Endothelial cell of umbilical vein (primary cell): ENCODE data around the gene ANAPC2. TPM values are rescaled to one million over a fixed set of nuclear protein-coding genes. Genes with fewer than 3 reads are reported as not detected.

Source experiments
- BruUV-seq: library from RNA; stranded (reverse); fragments of 400-500 nt; replicated peaks from 2 replicates; lab custom pipeline; 2021; lab: Mats Ljungman, UMichigan
- CTCF ChIA-PET: fragments of 300-600, 350-600 bp; sonication (Branson Sonifier 250); formaldehyde crosslinking; loops from one replicate; lab custom pipeline; 2021; ENCODE audit warnings: antibody characterized with exemption, inconsistent platforms; lab: Charles Lee
- POLR2A ChIA-PET: fragments of 300-600, 350-600 bp; sonication (Branson Sonifier 250); formaldehyde crosslinking; loops from one replicate; lab custom pipeline; 2021; ENCODE audit warnings: antibody characterized with exemption, inconsistent platforms; lab: Charles Lee
- DNase-seq: peaks from one replicate; pipeline ENCODE4 v3.0.0-alpha.2; 2011; ENCODE audit warnings: low read depth, low spot score
- FAIRE-seq: peaks from 2 replicates; lab custom pipeline; 2011; peaks lifted over from hg19 to GRCh38; lab: Jason Lieb, UNC
- H2AFZ ChIP-seq: 2 replicates; pipeline ENCODE4 v1.6.0; 2012; ENCODE audit warnings: low read depth, low read length, control low read depth, inconsistent platforms
- H3K27ac ChIP-seq: 2 replicates; pipeline ENCODE4 v1.5.1; 2011; ENCODE audit warnings: low read depth, mild to moderate bottlenecking, control low read depth, low read length, moderate library complexity; ENCODE audit not compliant: insufficient read depth
- H3K27me3 ChIP-seq, 2 experiments: 2 replicates each; pipeline versions ENCODE4 v1.6.0 to v1.6.1; 2011; ENCODE audit warnings: low read length in 2 of 2, mixed read lengths in 1 of 2; ENCODE audit not compliant: control insufficient read depth in 2 of 2, insufficient read depth in 2 of 2
- H3K36me3 ChIP-seq, 2 experiments: 2 replicates in 1 of 2; 3 replicates in 1 of 2; pipeline ENCODE4 v1.5.1; 2011; ENCODE audit warnings: low read length in 2 of 2, mild to moderate bottlenecking in 1 of 2, moderate library complexity in 1 of 2; ENCODE audit not compliant: control insufficient read depth in 2 of 2, insufficient read depth in 2 of 2; ENCODE audit errors: extremely low read depth in 1 of 2
- H3K4me1 ChIP-seq: 3 replicates; pipeline ENCODE4 v1.5.1; 2011; ENCODE audit warnings: mild to moderate bottlenecking, low read length; ENCODE audit not compliant: control insufficient read depth, insufficient read depth; ENCODE audit errors: extremely low read depth
- H3K4me2 ChIP-seq: 2 replicates; pipeline ENCODE4 v1.6.1; 2011; ENCODE audit warnings: low read length, control low read depth, mixed read lengths; ENCODE audit not compliant: insufficient read depth
- H3K4me3 ChIP-seq, 3 experiments: fragments of 200-600 bp in 1 of 3; sonication (generic), shearing (Covaris generic) in 1 of 3; replicated peaks in 1 of 3; 2 replicates each; pipeline ENCODE4 v1.5.1; 2011 to 2016; ENCODE audit warnings: control low read depth in 3 of 3, low read length in 3 of 3, mild to moderate bottlenecking in 2 of 3, inconsistent platforms in 1 of 3, low read depth in 1 of 3, moderate library complexity in 1 of 3; ENCODE audit not compliant: insufficient read depth in 1 of 3
- H3K79me2 ChIP-seq: 2 replicates; pipeline ENCODE4 v1.6.0; 2012; ENCODE audit warnings: low read length, inconsistent platforms; ENCODE audit not compliant: control insufficient read depth, insufficient read depth
- H3K9ac ChIP-seq: replicated peaks from 2 replicates; pipeline ENCODE3; 2011; ENCODE audit warnings: low read length, control low read depth; ENCODE audit not compliant: insufficient read depth; ENCODE audit errors: extremely low read depth
- H3K9me1 ChIP-seq: replicated peaks from 3 replicates; pipeline ENCODE4 v1.6.0; 2011; ENCODE audit warnings: mild to moderate bottlenecking, low read length; ENCODE audit not compliant: control insufficient read depth, insufficient read depth; ENCODE audit errors: extremely low read depth
- H3K9me3 ChIP-seq: replicated peaks from 2 replicates; pipeline ENCODE4 v1.5.1; 2012; ENCODE audit warnings: low read length, inconsistent platforms; ENCODE audit not compliant: control insufficient read depth, insufficient read depth
- H4K20me1 ChIP-seq: replicated peaks from 2 replicates; pipeline ENCODE3; 2011; ENCODE audit warnings: mild to moderate bottlenecking, low read length; ENCODE audit not compliant: control insufficient read depth, insufficient read depth; ENCODE audit errors: extremely low read depth
- EZH2 ChIP-seq: IDR thresholded peaks from 2 replicates; pipeline ENCODE4 v1.6.1; 2012; ENCODE audit warnings: borderline replicate concordance, low read depth, mild to moderate bottlenecking, moderate library complexity, low read length, inconsistent platforms; ENCODE audit not compliant: severe bottlenecking
- GATA2 ChIP-seq: IDR thresholded peaks from 2 replicates; pipeline ENCODE4 v1.7.0; 2011; ENCODE audit warnings: low read depth, mild to moderate bottlenecking, moderate library complexity, mixed read lengths, low read length; ENCODE audit not compliant: insufficient read length, insufficient read depth
- JUN ChIP-seq: IDR thresholded peaks from 2 replicates; pipeline ENCODE4 v1.6.1; 2011; ENCODE audit warnings: borderline replicate concordance, low read depth; ENCODE audit not compliant: insufficient read length, insufficient read depth
- POLR2A ChIP-seq: IDR thresholded peaks from 2 replicates; pipeline ENCODE4 v1.6.1; 2012; ENCODE audit warnings: low read depth, mild to moderate bottlenecking, control low read depth, low read length
- POLR2AphosphoS5 ChIP-seq: IDR thresholded peaks from 2 replicates; pipeline ENCODE4 v1.6.1; 2012; ENCODE audit warnings: low read depth, mild to moderate bottlenecking, control low read depth, low read length, moderate library complexity; ENCODE audit not compliant: insufficient read depth
- dilution Hi-C: fragments of 300-500 bp; cut with MboI; formaldehyde crosslinking; loops from one replicate; pipeline ENCODE4 v1.15.0; 2019; ENCODE audit warnings: low sequenced_read_pairs; ENCODE audit not compliant: extremely low pct_ligation_motif_present
- intact Hi-C: fragments of 100-400 bp; cut with micrococcal nuclease; formaldehyde crosslinking; loops from one replicate; pipeline ENCODE4 v1.10.0; 2022
- polyA plus RNA-seq, 4 experiments: library from polyadenylated mRNA; depleted of rRNA in 3 of 4; stranded (reverse) in 3 of 4; unstranded in 1 of 4; fragments of >200 nt; gene quantifications; 2 replicates each; pipeline versions ENCODE4 v1.2.1 to v1.2.3, GENCODE V29; 2011 to 2012; ENCODE audit warnings: missing spikeins in 1 of 4
- total RNA-seq: library from RNA; stranded (reverse); gene quantifications from 2 replicates; pipeline ENCODE4 v1.2.3, GENCODE V29; 2021
- TF ChIP-seq, protein P1 (sequence below): IDR thresholded peaks from 2 replicates; pipeline ENCODE4 v1.6.1; 2011; ENCODE audit not compliant: insufficient read depth, insufficient read length

ANAPC2 gene
- total and polyA plus RNA-seq, 2 donors (not counting 3 experiments of a cell fraction or from before 2014, with no cell fraction given) = 44.8 to 69.2 TPM

DNA sequence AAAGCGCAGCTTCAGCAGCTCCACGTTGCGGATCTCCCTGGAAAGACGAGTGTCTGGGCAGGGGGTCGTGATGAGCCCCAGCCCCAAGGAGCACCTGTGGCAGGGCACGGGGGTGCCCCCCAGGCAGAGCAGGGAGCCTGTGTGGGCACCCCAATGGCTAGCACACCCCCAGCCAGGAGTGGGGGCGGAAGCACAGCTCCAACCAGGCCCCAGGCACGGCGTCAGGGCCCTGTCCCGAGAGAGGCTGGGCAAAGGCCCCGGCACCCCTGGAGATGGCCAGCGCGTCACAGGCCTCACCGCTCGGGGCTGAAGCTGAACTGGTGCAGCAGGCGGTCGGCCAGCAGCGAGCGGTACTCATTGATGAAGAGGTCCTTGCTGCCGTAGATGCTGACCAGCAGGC lies 7.9 kb downstream of the ANAPC2 start:
- no peak overlapping the region for H3K4me2 ChIP-seq
- H3K4me3 ChIP-seq = no peak overlapping the region
- FAIRE-seq (no peak), DNase-seq (no peak)
- no peak for TF ChIP-seq EZH2
- no peak for TF ChIP-seq JUN
- TF ChIP-seq POLR2A = no peak
- TF ChIP-seq, protein P1, sequence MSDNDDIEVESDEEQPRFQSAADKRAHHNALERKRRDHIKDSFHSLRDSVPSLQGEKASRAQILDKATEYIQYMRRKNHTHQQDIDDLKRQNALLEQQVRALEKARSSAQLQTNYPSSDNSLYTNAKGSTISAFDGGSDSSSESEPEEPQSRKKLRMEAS = no peak
- no peak for TF ChIP-seq POLR2AphosphoS5
- ChIA-PET POLR2A (no interaction called here), CTCF (interaction anchor here (1.4 kb wide), 1 partner anchor 56 kb away, joined by 5 read pairs; no protein-coding TSS in a partner anchor)
- no peak overlapping the region for H3K27ac ChIP-seq
- dilution Hi-C loops = no loop called here
- peaks cover 6% of the 10 kb centered on the region for H3K4me1 ChIP-seq
- H4K20me1 ChIP-seq = no peaks in the 10 kb centered on the region
- BruUV-seq = no TSS peak
- peaks cover 0 to 48% of the 10 kb centered on the region in 2 experiments for H3K36me3 ChIP-seq
- intact Hi-C loops = no loop called here
- no peak overlapping the region for H2AFZ ChIP-seq
- H3K27me3 ChIP-seq = no peaks in the 10 kb centered on the region
- H3K79me2 ChIP-seq = no peaks in the 10 kb centered on the region
- no peak overlapping the region for H3K9ac ChIP-seq
- H3K9me1 ChIP-seq = no peaks in the 10 kb centered on the region
- no peaks in the 10 kb centered on the region for H3K9me3 ChIP-seq

DNA sequence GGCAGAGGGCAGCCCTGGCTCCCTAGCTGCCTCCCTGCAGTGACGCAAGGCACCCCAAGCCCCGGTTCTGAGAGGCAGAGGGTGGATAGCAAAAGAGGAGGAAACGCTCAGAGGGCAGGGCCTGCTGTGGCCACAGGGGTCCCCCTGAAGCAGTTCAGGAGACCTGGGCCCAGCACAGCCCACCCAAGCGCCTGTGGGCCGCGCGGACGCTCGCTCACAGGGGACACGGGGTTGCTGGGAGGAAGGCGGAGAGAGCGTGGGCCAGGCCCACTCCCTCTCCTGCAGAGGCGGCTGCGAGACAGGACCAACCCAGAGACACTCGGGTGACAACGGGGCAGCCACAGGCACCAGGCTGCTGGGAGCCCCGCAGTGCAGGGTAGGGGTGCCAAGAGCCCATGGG lies 8.6 kb downstream of the ANAPC2 start:
- dilution Hi-C loops (no loop called here), intact Hi-C loops (loop anchor here (5.0 kb wide), 1 partner anchor 62 kb away; no protein-coding TSS in a partner anchor)
- ChIA-PET POLR2A (no interaction called here), CTCF (no interaction called here)
- no peak overlapping the region for H3K4me2 ChIP-seq
- TF ChIP-seq GATA2 (no peak), POLR2A (no peak), POLR2AphosphoS5 (no peak)
- no peak for DNase-seq
- H3K27ac ChIP-seq = no peak overlapping the region
- H3K9me1 ChIP-seq = no peaks in the 10 kb centered on the region
- H3K9ac ChIP-seq = no peak overlapping the region
- H3K27me3 ChIP-seq = no peaks in the 10 kb centered on the region
- no peaks in the 10 kb centered on the region for H3K79me2 ChIP-seq
- peaks cover 0 to 46% of the 10 kb centered on the region in 2 experiments for H3K36me3 ChIP-seq
- no TSS peak for BruUV-seq
- no peak for FAIRE-seq
- H3K4me3 ChIP-seq = no peak overlapping the region
- H3K4me1 ChIP-seq = peaks cover 6% of the 10 kb centered on the region
- no peak overlapping the region for H2AFZ ChIP-seq
- no peaks in the 10 kb centered on the region for H3K9me3 ChIP-seq
- no peaks in the 10 kb centered on the region for H4K20me1 ChIP-seq
